ENCODE data around the gene BBC3. TPM values are rescaled to one million over a fixed set of nuclear protein-coding genes. Genes with fewer than 3 reads are reported as not detected.
A peak's percentile ranks its signal among the peaks of the same experiment; 100 is the strongest.
"Not testable (repeated sequence)": the region's sequence is repeated elsewhere in the genome, so short reads cannot be mapped to it uniquely, and the experiment has no call there.

BBC3 gene
- 3.6 and 4.4 TPM in 2 replicates for polyA plus RNA-seq (2011; rRNA removed)
- polyA minus RNA-seq (2011; rRNA and poly(A)+ RNA removed), result 3.6 and 4.5 TPM in 2 replicates

- POLR2A ChIA-PET, result no interaction called here
- CTCF ChIA-PET, result no interaction called here
- DNase-seq (ENCODE audit: low read depth, low spot score), result no peak
- Histone ChIP-seq H3K27me3 (ENCODE audit: control insufficient read depth, insufficient read depth, low read length) (no peaks in the 10 kb centered on the region), H3K27ac (ENCODE audit: low read depth, low read length) (peak within 1 kb of the TSS; percentile 85), H3K4me3 (ENCODE audit: low read depth, low read length) (peak within 1 kb of the TSS; percentile 98), H3K9me3 (ENCODE audit: control insufficient read depth, insufficient read depth, low read length) (no peaks in the 10 kb centered on the region; the same call in 1 of the 2 replicates)
- TF ChIP-seq CTCF (IDR thresholded peaks at IDR 0.05; ENCODE audit: low read depth, low read length), result no peak
Observed at GRCh38 chr19:47230921-47231214, at the start of gene BBC3. Gene BBC3, minus strand, starts transcription at chr19:47231199. Its CDS starts 2,768 bp downstream, at chr19:47228431.

- Histone ChIP-seq H3K27ac (ENCODE audit: low read depth, low read length) (no peak overlapping the region), H3K4me3 (ENCODE audit: low read depth, low read length) (no peak overlapping the region), H3K9me3 (ENCODE audit: control insufficient read depth, insufficient read depth, low read length) (no peaks in the 10 kb centered on the region), H3K27me3 (ENCODE audit: control insufficient read depth, insufficient read depth, low read length) (no peaks in the 10 kb centered on the region)
- TF ChIP-seq CTCF (IDR thresholded peaks at IDR 0.05; ENCODE audit: low read depth, low read length), result peak; percentile 49
- ChIA-PET CTCF (interaction anchor here (0.8 kb wide), 1 partner anchor 110 kb away, joined by 3 read pairs; no protein-coding TSS in a partner anchor), POLR2A (no interaction called here)
- no peak for DNase-seq (ENCODE audit: low read depth, low spot score)
Observed at GRCh38 chr19:47280183-47280797, 49.3 kb upstream of the BBC3 start.

GRCh38 chr19:47276513-47276912 is 45.5 kb upstream of the BBC3 start:
- H3K9me3 ChIP-seq (ENCODE audit: control insufficient read depth, insufficient read depth, low read length); H3K27me3 ChIP-seq (ENCODE audit: control insufficient read depth, insufficient read depth, low read length); H3K4me3 ChIP-seq (ENCODE audit: low read depth, low read length); DNase-seq (ENCODE audit: low read depth, low spot score): not testable (repeated sequence)
- CTCF ChIA-PET, result interaction anchor here (0.9 to 2.0 kb wide), 6 partner anchors 8 to 432 kb away, joined by 3 to 10 read pairs (median 3); partner anchors contain the start of gene DHX34
- peak overlapping the region; percentile 21 for H3K27ac ChIP-seq (ENCODE audit: low read depth, low read length)
- POLR2A ChIA-PET, result interaction anchor here (0.5 to 2.9 kb wide), 4 partner anchors 29 to 58 kb away, joined by 3 to 22 read pairs (median 4); no protein-coding TSS in a partner anchor

GRCh38 chr19:47275791-47276461 is 44.9 kb upstream of the BBC3 start:
- TF ChIP-seq CTCF (IDR thresholded peaks at IDR 0.05; ENCODE audit: low read depth, low read length), result no peak
- Histone ChIP-seq H3K27ac (ENCODE audit: low read depth, low read length) (peak overlapping the region; percentile 70), H3K27me3 (ENCODE audit: control insufficient read depth, insufficient read depth, low read length) (no peaks in the 10 kb centered on the region), H3K4me3 (ENCODE audit: low read depth, low read length) (peak overlapping the region; percentile 57), H3K9me3 (ENCODE audit: control insufficient read depth, insufficient read depth, low read length) (no peaks in the 10 kb centered on the region; the same call in 1 of the 2 replicates)
- POLR2A ChIA-PET, result interaction anchor here (0.5 to 2.9 kb wide), 4 partner anchors 29 to 58 kb away, joined by 3 to 22 read pairs (median 4); no protein-coding TSS in a partner anchor
- CTCF ChIA-PET, result interaction anchor here (0.5 to 2.0 kb wide), 8 partner anchors 9 to 432 kb away, joined by 3 to 10 read pairs (median 3); partner anchors contain the start of gene DHX34
- no peak for DNase-seq (ENCODE audit: low read depth, low spot score)

GRCh38 chr19:47274891-47275761 is 44.1 kb upstream of the BBC3 start:
- POLR2A ChIA-PET, result interaction anchor here (1.2 to 2.9 kb wide), 5 partner anchors 18 to 162 kb away, joined by 3 to 24 read pairs (median 4); partner anchors contain the start of genes CCDC9 and ZC3H4

More at GRCh38 chr19:47274891-47275761, 44.1 kb upstream of the BBC3 start:
- CTCF ChIA-PET, result interaction anchor here (0.5 to 2.0 kb wide), 4 partner anchors 10 to 125 kb away, joined by 3 to 10 read pairs (median 6); no protein-coding TSS in a partner anchor
- Histone ChIP-seq H3K9me3 (ENCODE audit: control insufficient read depth, insufficient read depth, low read length) (no peaks in the 10 kb centered on the region; the same call in 1 of the 2 replicates), H3K27ac (ENCODE audit: low read depth, low read length) (peak overlapping the region; percentile 70), H3K4me3 (ENCODE audit: low read depth, low read length) (peak overlapping the region; percentile 57), H3K27me3 (ENCODE audit: control insufficient read depth, insufficient read depth, low read length) (no peaks in the 10 kb centered on the region)
- no peak for TF ChIP-seq CTCF (IDR thresholded peaks at IDR 0.05; ENCODE audit: low read depth, low read length)
- no peak for DNase-seq (ENCODE audit: low read depth, low spot score)
